SK-N-SH treated with all-trans-retinoic acid at 6 μM for 48 hours (cell line): ENCODE measurements around the gene ACBD4.

Source experiments
- ATAC-seq: fragments of 200-7000 bp; cut with Tn5 transposase; 3 replicates; pipeline ENCODE4 v1.9.1; 2020; ENCODE audit warnings: mild to moderate bottlenecking, moderate library complexity
- BACH2 ChIP-seq: fragments of 250-450 bp; sonication (Bioruptor Pico); IDR thresholded peaks from 2 replicates; pipeline ENCODE4 v1.9.0; 2021; ENCODE audit warnings: mild to moderate bottlenecking, borderline replicate concordance
- ESRRG ChIP-seq: fragments of 250-450 bp; sonication (Bioruptor Pico); IDR thresholded peaks from 2 replicates; pipeline ENCODE4 v1.6.1; 2021; ENCODE audit warnings: mild to moderate bottlenecking
- ISL1 ChIP-seq: fragments of 250-450 bp; sonication (Bioruptor Pico); IDR thresholded peaks from 2 replicates; pipeline ENCODE4 v2.1.2; 2022; ENCODE audit warnings: mild to moderate bottlenecking, moderate library complexity
- OSR1 ChIP-seq: fragments of 250-450 bp; sonication (Bioruptor Pico); IDR thresholded peaks from 2 replicates; pipeline ENCODE4 v1.8.0; 2022; ENCODE audit warnings: moderate library complexity, mild to moderate bottlenecking, inconsistent platforms
- PPARA ChIP-seq: fragments of 250-450 bp; sonication (Bioruptor Pico); IDR thresholded peaks from 2 replicates; pipeline ENCODE4 v1.5.0; 2020; ENCODE audit warnings: mild to moderate bottlenecking, borderline replicate concordance
- RARB ChIP-seq: fragments of 250-450 bp; sonication (Bioruptor Pico); IDR thresholded peaks from 2 replicates; pipeline ENCODE4 v1.8.0; 2021; ENCODE audit warnings: mild to moderate bottlenecking, moderate library complexity
- SNAI2 ChIP-seq: fragments of 250-450 bp; sonication (Bioruptor Pico); IDR thresholded peaks from 2 replicates; pipeline ENCODE4 v1.5.0; 2020; ENCODE audit warnings: mild to moderate bottlenecking, moderate library complexity
- TCF4 ChIP-seq: fragments of 250-450 bp; sonication (Bioruptor Pico); IDR thresholded peaks from 2 replicates; pipeline ENCODE4 v1.8.0; 2021; ENCODE audit warnings: mild to moderate bottlenecking, moderate library complexity, borderline replicate concordance
- TOX ChIP-seq: fragments of 250-450 bp; sonication (Bioruptor Pico); IDR thresholded peaks from 2 replicates; pipeline ENCODE4 v1.8.0; 2021; ENCODE audit warnings: mild to moderate bottlenecking, moderate library complexity, borderline replicate concordance
- ZC3H10 ChIP-seq: fragments of 250-450 bp; sonication (Bioruptor Pico); IDR thresholded peaks from 2 replicates; pipeline ENCODE4 v1.5.1; 2021; ENCODE audit warnings: mild to moderate bottlenecking, moderate library complexity
- ZFP30 ChIP-seq: fragments of 450-650 bp; formaldehyde crosslinking; IDR thresholded peaks from 2 replicates; pipeline ENCODE4 v1.5.0; 2022; ENCODE audit warnings: mild to moderate bottlenecking, moderate library complexity
- ZNF565 ChIP-seq: fragments of 450-650 bp; formaldehyde crosslinking; conservative IDR thresholded peaks from 2 replicates; pipeline ENCODE4 v1.5.0; 2020; ENCODE audit warnings: low read depth, mild to moderate bottlenecking, moderate library complexity
- ZNF70 ChIP-seq: fragments of 450-650 bp; formaldehyde crosslinking; IDR thresholded peaks from 2 replicates; pipeline ENCODE4 v1.5.0; 2020; ENCODE audit warnings: mild to moderate bottlenecking, moderate library complexity
- ZNF8 ChIP-seq: fragments of 450-650 bp; formaldehyde crosslinking; IDR thresholded peaks from 2 replicates; pipeline ENCODE4 v1.5.0; 2020; ENCODE audit warnings: mild to moderate bottlenecking, moderate library complexity
- TF ChIP-seq, protein P1 (sequence below): fragments of 250-450 bp; sonication (Bioruptor Pico); IDR thresholded peaks from 2 replicates; pipeline ENCODE4 v1.8.0; 2021; ENCODE audit warnings: low read depth, mild to moderate bottlenecking, moderate library complexity, borderline replicate concordance
- TF ChIP-seq, protein P2 (sequence below): fragments of 250-450 bp; sonication (Bioruptor Pico); IDR thresholded peaks from 2 replicates; pipeline ENCODE4 v1.5.0; 2020; ENCODE audit warnings: mild to moderate bottlenecking, moderate library complexity
- TF ChIP-seq, protein P3 (sequence below): fragments of 250-450 bp; sonication (Bioruptor Pico); IDR thresholded peaks from 2 replicates; pipeline ENCODE4 v1.8.0; 2020; ENCODE audit warnings: mild to moderate bottlenecking, moderate library complexity, borderline replicate concordance
- TF ChIP-seq, protein P4 (sequence below): fragments of 250-450 bp; sonication (Bioruptor Pico); IDR thresholded peaks from 2 replicates; pipeline ENCODE4 v1.5.1; 2020; ENCODE audit warnings: low read depth, mild to moderate bottlenecking, moderate library complexity
- TF ChIP-seq, protein P5 (sequence below): fragments of 250-450 bp; sonication (Bioruptor Pico); IDR thresholded peaks from 2 replicates; pipeline ENCODE4 v1.5.1; 2021; ENCODE audit warnings: mild to moderate bottlenecking, moderate library complexity

The ACBD4 gene

DNA sequence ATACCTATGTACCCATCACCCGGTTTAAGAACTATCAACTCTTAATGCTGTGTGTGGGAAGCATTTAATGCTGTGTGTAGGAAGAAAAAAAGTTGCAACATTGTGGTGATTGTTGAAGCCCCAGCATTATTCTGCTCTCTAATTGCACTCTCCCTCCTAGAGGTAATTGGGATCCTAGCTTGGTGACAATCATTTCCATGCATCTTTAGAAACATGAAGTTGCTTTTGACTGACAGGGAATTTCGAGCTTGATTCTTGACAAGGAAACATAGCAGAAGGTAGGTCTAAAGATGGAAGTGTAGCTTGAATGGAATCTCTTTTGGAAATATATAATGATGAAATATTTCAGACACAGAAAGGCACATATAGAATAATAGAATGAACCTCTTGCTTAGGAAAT lies 53.5 kb downstream of the ACBD4 start:
- no peak for TF ChIP-seq BACH2 (CRISPR knock-in tag)
- no peak for TF ChIP-seq ZNF565
- TF ChIP-seq, protein P1, sequence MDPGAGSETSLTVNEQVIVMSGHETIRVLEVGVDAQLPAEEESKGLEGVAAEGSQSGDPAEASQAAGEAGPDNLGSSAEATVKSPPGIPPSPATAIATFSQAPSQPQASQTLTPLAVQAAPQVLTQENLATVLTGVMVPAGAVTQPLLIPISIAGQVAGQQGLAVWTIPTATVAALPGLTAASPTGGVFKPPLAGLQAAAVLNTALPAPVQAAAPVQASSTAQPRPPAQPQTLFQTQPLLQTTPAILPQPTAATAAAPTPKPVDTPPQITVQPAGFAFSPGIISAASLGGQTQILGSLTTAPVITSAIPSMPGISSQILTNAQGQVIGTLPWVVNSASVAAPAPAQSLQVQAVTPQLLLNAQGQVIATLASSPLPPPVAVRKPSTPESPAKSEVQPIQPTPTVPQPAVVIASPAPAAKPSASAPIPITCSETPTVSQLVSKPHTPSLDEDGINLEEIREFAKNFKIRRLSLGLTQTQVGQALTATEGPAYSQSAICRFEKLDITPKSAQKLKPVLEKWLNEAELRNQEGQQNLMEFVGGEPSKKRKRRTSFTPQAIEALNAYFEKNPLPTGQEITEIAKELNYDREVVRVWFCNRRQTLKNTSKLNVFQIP (CRISPR knock-in tag) = no peak
- no peak for TF ChIP-seq TOX
- no peak for TF ChIP-seq RARB (CRISPR knock-in tag)
- no peak for TF ChIP-seq ISL1 (CRISPR knock-in tag)
- TF ChIP-seq, protein P2, sequence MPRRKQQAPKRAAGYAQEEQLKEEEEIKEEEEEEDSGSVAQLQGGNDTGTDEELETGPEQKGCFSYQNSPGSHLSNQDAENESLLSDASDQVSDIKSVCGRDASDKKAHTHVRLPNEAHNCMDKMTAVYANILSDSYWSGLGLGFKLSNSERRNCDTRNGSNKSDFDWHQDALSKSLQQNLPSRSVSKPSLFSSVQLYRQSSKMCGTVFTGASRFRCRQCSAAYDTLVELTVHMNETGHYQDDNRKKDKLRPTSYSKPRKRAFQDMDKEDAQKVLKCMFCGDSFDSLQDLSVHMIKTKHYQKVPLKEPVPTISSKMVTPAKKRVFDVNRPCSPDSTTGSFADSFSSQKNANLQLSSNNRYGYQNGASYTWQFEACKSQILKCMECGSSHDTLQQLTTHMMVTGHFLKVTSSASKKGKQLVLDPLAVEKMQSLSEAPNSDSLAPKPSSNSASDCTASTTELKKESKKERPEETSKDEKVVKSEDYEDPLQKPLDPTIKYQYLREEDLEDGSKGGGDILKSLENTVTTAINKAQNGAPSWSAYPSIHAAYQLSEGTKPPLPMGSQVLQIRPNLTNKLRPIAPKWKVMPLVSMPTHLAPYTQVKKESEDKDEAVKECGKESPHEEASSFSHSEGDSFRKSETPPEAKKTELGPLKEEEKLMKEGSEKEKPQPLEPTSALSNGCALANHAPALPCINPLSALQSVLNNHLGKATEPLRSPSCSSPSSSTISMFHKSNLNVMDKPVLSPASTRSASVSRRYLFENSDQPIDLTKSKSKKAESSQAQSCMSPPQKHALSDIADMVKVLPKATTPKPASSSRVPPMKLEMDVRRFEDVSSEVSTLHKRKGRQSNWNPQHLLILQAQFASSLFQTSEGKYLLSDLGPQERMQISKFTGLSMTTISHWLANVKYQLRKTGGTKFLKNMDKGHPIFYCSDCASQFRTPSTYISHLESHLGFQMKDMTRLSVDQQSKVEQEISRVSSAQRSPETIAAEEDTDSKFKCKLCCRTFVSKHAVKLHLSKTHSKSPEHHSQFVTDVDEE (CRISPR knock-in tag) = no peak
- no peak for TF ChIP-seq ZC3H10
- TF ChIP-seq, protein P3, sequence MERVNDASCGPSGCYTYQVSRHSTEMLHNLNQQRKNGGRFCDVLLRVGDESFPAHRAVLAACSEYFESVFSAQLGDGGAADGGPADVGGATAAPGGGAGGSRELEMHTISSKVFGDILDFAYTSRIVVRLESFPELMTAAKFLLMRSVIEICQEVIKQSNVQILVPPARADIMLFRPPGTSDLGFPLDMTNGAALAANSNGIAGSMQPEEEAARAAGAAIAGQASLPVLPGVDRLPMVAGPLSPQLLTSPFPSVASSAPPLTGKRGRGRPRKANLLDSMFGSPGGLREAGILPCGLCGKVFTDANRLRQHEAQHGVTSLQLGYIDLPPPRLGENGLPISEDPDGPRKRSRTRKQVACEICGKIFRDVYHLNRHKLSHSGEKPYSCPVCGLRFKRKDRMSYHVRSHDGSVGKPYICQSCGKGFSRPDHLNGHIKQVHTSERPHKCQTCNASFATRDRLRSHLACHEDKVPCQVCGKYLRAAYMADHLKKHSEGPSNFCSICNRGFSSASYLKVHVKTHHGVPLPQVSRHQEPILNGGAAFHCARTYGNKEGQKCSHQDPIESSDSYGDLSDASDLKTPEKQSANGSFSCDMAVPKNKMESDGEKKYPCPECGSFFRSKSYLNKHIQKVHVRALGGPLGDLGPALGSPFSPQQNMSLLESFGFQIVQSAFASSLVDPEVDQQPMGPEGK (CRISPR knock-in tag) = no peak
- no peak for TF ChIP-seq ZNF70

DNA sequence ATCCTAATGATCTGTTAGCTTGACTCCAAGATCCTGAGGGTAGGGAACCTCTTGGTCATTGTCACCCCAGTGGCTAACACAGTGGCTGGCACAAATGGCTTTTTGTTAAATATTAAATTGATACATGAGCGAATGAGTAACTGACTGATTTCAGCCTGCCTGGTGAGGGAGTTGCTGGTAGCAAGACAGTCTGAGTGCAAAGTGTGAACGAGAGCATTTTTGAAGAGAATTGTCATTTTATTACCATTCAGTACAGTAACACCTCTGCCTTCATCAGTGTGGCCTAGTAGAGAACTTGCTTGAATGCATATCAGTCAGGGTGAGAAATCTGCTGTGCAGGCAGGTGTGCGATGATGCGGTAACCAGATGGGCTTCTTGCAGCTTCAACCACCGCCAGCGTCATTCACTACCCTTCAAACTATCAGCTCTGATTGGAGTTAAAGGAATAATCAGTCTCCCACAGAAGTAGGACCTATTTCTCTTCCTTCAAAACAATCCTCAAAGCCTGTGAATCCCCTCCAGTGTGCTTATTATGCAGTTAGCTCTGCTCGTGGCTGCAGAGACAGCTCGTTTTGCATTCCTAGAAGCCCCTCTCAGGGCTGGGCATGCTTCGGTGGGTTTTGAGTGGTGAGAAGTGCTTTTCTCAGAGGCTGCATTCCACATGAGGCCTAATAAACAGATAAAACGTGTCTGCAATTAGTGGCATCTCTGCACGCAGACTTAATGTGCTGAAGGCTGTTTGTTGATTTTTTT lies 55.2 kb downstream of the ACBD4 start:
- TF ChIP-seq, protein P1 (CRISPR knock-in tag) = no peak
- TF ChIP-seq BACH2 (CRISPR knock-in tag) = no peak
- no peak for TF ChIP-seq SNAI2 (CRISPR knock-in tag)
- TF ChIP-seq ZNF565 = no peak
- TF ChIP-seq, protein P2 (CRISPR knock-in tag) = no peak
- TF ChIP-seq TCF4 (CRISPR knock-in tag) = no peak
- TF ChIP-seq TOX = no peak
- no peak for TF ChIP-seq ZFP30 (CRISPR knock-in tag)
- no peak for TF ChIP-seq RARB (CRISPR knock-in tag)
- no peak for TF ChIP-seq ZNF8
- TF ChIP-seq, protein P4, sequence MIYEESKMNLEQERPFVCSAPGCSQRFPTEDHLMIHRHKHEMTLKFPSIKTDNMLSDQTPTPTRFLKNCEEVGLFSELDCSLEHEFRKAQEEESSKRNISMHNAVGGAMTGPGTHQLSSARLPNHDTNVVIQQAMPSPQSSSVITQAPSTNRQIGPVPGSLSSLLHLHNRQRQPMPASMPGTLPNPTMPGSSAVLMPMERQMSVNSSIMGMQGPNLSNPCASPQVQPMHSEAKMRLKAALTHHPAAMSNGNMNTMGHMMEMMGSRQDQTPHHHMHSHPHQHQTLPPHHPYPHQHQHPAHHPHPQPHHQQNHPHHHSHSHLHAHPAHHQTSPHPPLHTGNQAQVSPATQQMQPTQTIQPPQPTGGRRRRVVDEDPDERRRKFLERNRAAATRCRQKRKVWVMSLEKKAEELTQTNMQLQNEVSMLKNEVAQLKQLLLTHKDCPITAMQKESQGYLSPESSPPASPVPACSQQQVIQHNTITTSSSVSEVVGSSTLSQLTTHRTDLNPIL (CRISPR knock-in tag) = no peak
- TF ChIP-seq, protein P3 (CRISPR knock-in tag) = no peak
- no peak for TF ChIP-seq PPARA (CRISPR knock-in tag)
- TF ChIP-seq ESRRG (CRISPR knock-in tag) = no peak
- TF ChIP-seq ZNF70 = no peak
- TF ChIP-seq, protein P5, sequence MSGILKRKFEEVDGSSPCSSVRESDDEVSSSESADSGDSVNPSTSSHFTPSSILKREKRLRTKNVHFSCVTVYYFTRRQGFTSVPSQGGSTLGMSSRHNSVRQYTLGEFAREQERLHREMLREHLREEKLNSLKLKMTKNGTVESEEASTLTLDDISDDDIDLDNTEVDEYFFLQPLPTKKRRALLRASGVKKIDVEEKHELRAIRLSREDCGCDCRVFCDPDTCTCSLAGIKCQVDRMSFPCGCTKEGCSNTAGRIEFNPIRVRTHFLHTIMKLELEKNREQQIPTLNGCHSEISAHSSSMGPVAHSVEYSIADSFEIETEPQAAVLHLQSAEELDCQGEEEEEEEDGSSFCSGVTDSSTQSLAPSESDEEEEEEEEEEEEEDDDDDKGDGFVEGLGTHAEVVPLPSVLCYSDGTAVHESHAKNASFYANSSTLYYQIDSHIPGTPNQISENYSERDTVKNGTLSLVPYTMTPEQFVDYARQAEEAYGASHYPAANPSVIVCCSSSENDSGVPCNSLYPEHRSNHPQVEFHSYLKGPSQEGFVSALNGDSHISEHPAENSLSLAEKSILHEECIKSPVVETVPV (CRISPR knock-in tag) = no peak
- TF ChIP-seq ISL1 (CRISPR knock-in tag) = no peak
- no peak for TF ChIP-seq OSR1 (CRISPR knock-in tag)
- no peak for ATAC-seq

More for the DNA sequence above, 53.5 kb downstream of the ACBD4 start:
- ATAC-seq = no peak
